ENCODE results near the gene SEC61B. TPM values are rescaled to one million over a fixed set of nuclear protein-coding genes. Genes with fewer than 3 reads are reported as not detected.
A peak's percentile ranks its signal among the peaks of the same experiment; 100 is the strongest.

Gene SEC61B
- total and polyA plus RNA-seq, 10 of the 15 experiments (the other 5 are each of a cell fraction or from before 2014, with no cell fraction given) = 108 to 747 (median 301) TPM

GRCh38 chr9:99253134-99253533 is 31.1 kb downstream of the SEC61B start (continued):
- TF ChIP-seq EP300 (IDR thresholded peaks at IDR 0.05; ENCODE audit: borderline replicate concordance in 1 of 2, control insufficient read depth in 1 of 2, low read depth in 2 of 2, low read length in 2 of 2) (peak; percentile 48 to 69; a peak in 2 of 4 replicates), ZNF687 (IDR thresholded peaks at IDR 0.05) (peak; percentile 90), CTCF (IDR thresholded peaks at IDR 0.05 in 2 of 3, conservative IDR thresholded peaks at IDR 0.05 in 1 of 3; ENCODE audit: control insufficient read depth in 2 of 3, extremely low read depth in 1 of 3, insufficient read depth in 1 of 3, low read depth in 3 of 3, low read length in 3 of 3) (no peak), SUZ12 (IDR thresholded peaks at IDR 0.05; ENCODE audit: unreplicated experiment) (no peak), LARP7 (IDR thresholded peaks at IDR 0.05) (0 out of 2 replicates have a peak, but pooled peaks have one; percentile 9), POU2F2 (IDR thresholded peaks at IDR 0.05; ENCODE audit: borderline replicate concordance, low read depth, low read length) (peak; percentile 72; the same call in 1 of the 3 replicates), NR2F1 (conservative IDR thresholded peaks at IDR 0.05) (peak; percentile 53), ZBTB4 (CRISPR knock-in tag; IDR thresholded peaks at IDR 0.05) (no peak), USF1 (IDR thresholded peaks at IDR 0.05; ENCODE audit: borderline replicate concordance, extremely low read length, insufficient read depth, low read depth, low read length) (no peak), NR2C1 (IDR thresholded peaks at IDR 0.05) (no peak), IKZF2 (IDR thresholded peaks at IDR 0.05) (no peak; a peak in 1 of 4 replicates), JUNB (IDR thresholded peaks at IDR 0.05) (peak; percentile 60), E2F4 (IDR thresholded peaks at IDR 0.05; ENCODE audit: low read depth, low read length) (no peak), ETV6 (conservative IDR thresholded peaks at IDR 0.05 in 1 of 2, IDR thresholded peaks at IDR 0.05 in 1 of 2; ENCODE audit: borderline replicate concordance in 1 of 2, low read depth in 1 of 2) (no peak), MEF2A (IDR thresholded peaks at IDR 0.05; ENCODE audit: insufficient read depth, low read depth, low read length) (no peak), CREM (IDR thresholded peaks at IDR 0.05; ENCODE audit: low read depth) (peak; percentile 15; the same call in 1 of the 2 replicates), BACH1 (IDR thresholded peaks at IDR 0.05; ENCODE audit: borderline replicate concordance) (no peak), RUNX3 (IDR thresholded peaks at IDR 0.05; ENCODE audit: low read length) (peak; percentile 74; the same call in 1 of the 2 replicates), PAX5 (IDR thresholded peaks at IDR 0.05; ENCODE audit: borderline replicate concordance, low read depth, low read length) (peak; percentile 52; the same call in 1 of the 2 replicates)

Measured in GM12878 (cell line).